ENCODE data around the gene MAPK8IP1. TPM values are rescaled to one million over a fixed set of nuclear protein-coding genes. Genes with fewer than 3 reads are reported as not detected.

The MAPK8IP1 gene
- total RNA-seq, 1 donor from 2014 or later, result 3.7 TPM

GRCh38 chr11:45844822-45845578 is 40.5 kb upstream of the MAPK8IP1 start:
- peaks cover 18% of the 10 kb centered on the region for H3K4me1 Mint-ChIP-seq
- H3K9me3 ChIP-seq (ENCODE audit: low read depth), result no peaks in the 10 kb centered on the region
- no peak overlapping the region for H3K27ac Mint-ChIP-seq
- H3K27ac ChIP-seq, result no peak overlapping the region
- peaks cover 7% of the 10 kb centered on the region for H3K4me1 ChIP-seq
- no peaks in the 10 kb centered on the region for H3F3A ChIP-seq (ENCODE audit: low read depth)
- TF ChIP-seq EZH2phosphoT487 (IDR thresholded peaks at IDR 0.05) (no peak), CTCF (IDR thresholded peaks at IDR 0.05) (no peak), EZH2 (IDR thresholded peaks at IDR 0.05) (no peak)
- H2AFZ ChIP-seq (replicated peaks), result no peak overlapping the region
- peaks cover 24% of the 10 kb centered on the region for H4K20me1 ChIP-seq (ENCODE audit: low read depth)
- no peak overlapping the region for H3K4me2 ChIP-seq
- H3K36me3 ChIP-seq, result no peaks in the 10 kb centered on the region
- H3K27me3 Mint-ChIP-seq (ENCODE audit: insufficient read depth, low read depth), result peaks cover 13% of the 10 kb centered on the region
- H3K4me3 ChIP-seq, result no peak overlapping the region
- H3K36me3 Mint-ChIP-seq, result no peaks in the 10 kb centered on the region
- no peaks in the 10 kb centered on the region for H3K9me3 Mint-ChIP-seq
- H3K4me3 Mint-ChIP-seq, result no peak overlapping the region
- H3K79me2 ChIP-seq (ENCODE audit: low read depth), result peaks cover 20% of the 10 kb centered on the region
- peaks cover 39% of the 10 kb centered on the region for H3K27me3 ChIP-seq
- no peak overlapping the region for H3K9ac ChIP-seq
- DNase-seq (ENCODE audit: low spot score), result no peak

- Mint-ChIP-seq H3K4me1 (peaks cover 22% of the 10 kb centered on the region), H3K9me3 (no peaks in the 10 kb centered on the region), H3K27ac (no peak overlapping the region), H3K27me3 (ENCODE audit: insufficient read depth, low read depth) (peaks cover 13% of the 10 kb centered on the region), H3K4me3 (peak overlapping the region; percentile 11), H3K36me3 (no peaks in the 10 kb centered on the region)
- Histone ChIP-seq H4K20me1 (ENCODE audit: low read depth) (peaks cover 36% of the 10 kb centered on the region), H3K27me3 (peaks cover 39% of the 10 kb centered on the region), H3K4me3 (no peak overlapping the region), H3K36me3 (no peaks in the 10 kb centered on the region), H3K9ac (no peak overlapping the region), H3K4me2 (no peak overlapping the region), H3F3A (ENCODE audit: low read depth) (no peaks in the 10 kb centered on the region), H3K27ac (no peak overlapping the region), H3K4me1 (peaks cover 7% of the 10 kb centered on the region), H3K9me3 (ENCODE audit: low read depth) (no peaks in the 10 kb centered on the region), H3K79me2 (ENCODE audit: low read depth) (peaks cover 20% of the 10 kb centered on the region), H2AFZ (replicated peaks) (no peak overlapping the region)
- TF ChIP-seq EZH2phosphoT487 (IDR thresholded peaks at IDR 0.05), result no peak
- no peak for TF ChIP-seq CTCF (IDR thresholded peaks at IDR 0.05)
- no peak for TF ChIP-seq EZH2 (IDR thresholded peaks at IDR 0.05)
- no peak for DNase-seq (ENCODE audit: low spot score)
These were observed 39.2 kb upstream of the MAPK8IP1 start for GRCh38 chr11:45846174-45846675.

GRCh38 chr11:45846974-45847910 is 38.2 kb upstream of the MAPK8IP1 start, which contains the start of gene CRY2:
CRY2 (plus strand) TSS chr11:45847475; CDS start chr11:45847491, 16 bp downstream.
- Histone ChIP-seq H3K4me1 (peaks cover 7% of the 10 kb centered on the region), H3K9me3 (ENCODE audit: low read depth) (no peaks in the 10 kb centered on the region), H4K20me1 (ENCODE audit: low read depth) (peaks cover 46% of the 10 kb centered on the region), H3K79me2 (ENCODE audit: low read depth) (peaks cover 23% of the 10 kb centered on the region), H2AFZ (replicated peaks) (peak within 1 kb of the TSS; percentile 64), H3K27me3 (peaks cover 39% of the 10 kb centered on the region), H3F3A (ENCODE audit: low read depth) (peaks cover 2% of the 10 kb centered on the region), H3K27ac (no peak within 1 kb of the TSS), H3K9ac (peak within 1 kb of the TSS; percentile 73), H3K36me3 (no peaks in the 10 kb centered on the region), H3K4me2 (peak within 1 kb of the TSS; percentile 85), H3K4me3 (peak within 1 kb of the TSS; percentile 86)
- peaks cover 13% of the 10 kb centered on the region for H3K27me3 Mint-ChIP-seq (ENCODE audit: insufficient read depth, low read depth)
- no peak for TF ChIP-seq CTCF (IDR thresholded peaks at IDR 0.05)
- TF ChIP-seq EZH2phosphoT487 (IDR thresholded peaks at IDR 0.05), result no peak
- no peak for TF ChIP-seq EZH2 (IDR thresholded peaks at IDR 0.05)
- peaks cover 22% of the 10 kb centered on the region for H3K4me1 Mint-ChIP-seq
- peak; percentile 100 for DNase-seq (ENCODE audit: low spot score)
- no peaks in the 10 kb centered on the region for H3K36me3 Mint-ChIP-seq
- no peaks in the 10 kb centered on the region for H3K9me3 Mint-ChIP-seq
- peak within 1 kb of the TSS; percentile 88 for H3K4me3 Mint-ChIP-seq
- H3K27ac Mint-ChIP-seq, result no peak within 1 kb of the TSS

All from neural progenitor cell (in vitro differentiated cells).